HPDE6-E6E7 (cell line): Measurements from ENCODE around the gene HLCS.
A peak's percentile ranks its signal among the peaks of the same experiment; 100 is the strongest.

Source experiments
- DNase-seq: peaks from one replicate; pipeline ENCODE4 v3.0.0; 2011; ENCODE audit warnings: missing footprints; ENCODE audit errors: extremely low spot score

Gene HLCS

DNA sequence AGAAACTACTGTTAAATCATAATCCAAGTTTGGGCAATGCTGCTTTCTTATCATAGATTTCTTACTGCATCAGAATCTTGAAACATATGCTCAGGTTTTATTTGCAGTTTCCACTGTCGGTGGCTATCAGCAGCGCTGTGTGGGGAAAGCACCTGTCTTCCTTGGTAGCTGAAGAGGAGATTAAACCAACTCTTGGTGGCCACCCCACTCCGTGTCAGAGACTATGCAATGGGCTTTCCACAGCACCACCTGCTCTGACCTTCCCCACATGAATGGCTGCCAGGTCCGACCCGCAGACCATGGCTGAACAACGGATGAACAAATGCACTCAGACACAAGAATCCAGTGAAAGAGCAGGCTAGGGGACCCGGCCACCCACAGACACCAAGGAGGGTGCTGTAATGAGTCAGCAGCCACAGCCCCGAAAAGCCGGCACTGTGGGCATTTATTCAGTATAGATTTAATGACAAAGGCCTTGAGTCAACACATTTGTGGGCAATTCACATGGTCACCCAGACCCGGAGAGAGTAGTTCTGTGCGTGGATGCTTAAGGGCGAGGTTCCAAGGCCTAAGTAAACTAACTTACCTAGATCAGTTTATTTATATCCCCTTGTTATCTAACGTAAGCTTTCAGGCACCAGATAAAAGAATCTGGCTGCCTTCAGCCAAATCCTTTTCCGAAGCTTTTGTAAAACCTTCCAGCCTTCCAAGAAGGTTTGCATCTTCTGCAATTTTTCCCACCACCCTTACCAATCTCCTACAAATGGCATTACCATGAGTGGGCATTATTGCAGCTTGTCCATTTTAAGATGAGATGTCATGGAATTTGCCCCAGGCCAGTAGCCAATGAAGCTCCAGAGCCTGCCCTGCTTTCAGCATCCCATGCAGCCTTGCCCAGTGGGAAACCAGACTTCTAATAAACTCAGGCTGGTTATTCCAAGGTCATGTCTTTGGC, 82.7 kb downstream of the HLCS start:
- DNase-seq: no peak

GRCh38 chr21:36882776-36883175, 83.7 kb downstream of the HLCS start:
- no peak for DNase-seq

DNA sequence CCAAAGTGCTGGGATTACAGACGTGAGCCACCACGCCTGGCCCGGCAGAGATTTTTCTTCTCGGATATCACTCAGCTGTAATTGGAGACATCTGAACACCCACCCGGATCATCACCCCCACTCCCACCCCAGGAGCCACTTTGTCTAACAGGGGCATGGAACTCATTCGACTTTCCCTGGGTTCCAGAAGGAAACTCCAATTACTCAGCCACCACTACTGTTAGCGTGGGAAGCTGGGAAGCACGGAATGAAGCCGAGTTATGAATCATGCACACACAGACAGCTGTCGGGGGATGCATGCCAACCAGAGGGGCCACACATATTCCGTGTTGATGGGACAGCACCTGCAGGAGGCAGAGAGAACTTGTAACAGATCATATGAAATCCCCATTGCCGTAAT, 85.2 kb downstream of the HLCS start:
- DNase-seq: no peak

DNA sequence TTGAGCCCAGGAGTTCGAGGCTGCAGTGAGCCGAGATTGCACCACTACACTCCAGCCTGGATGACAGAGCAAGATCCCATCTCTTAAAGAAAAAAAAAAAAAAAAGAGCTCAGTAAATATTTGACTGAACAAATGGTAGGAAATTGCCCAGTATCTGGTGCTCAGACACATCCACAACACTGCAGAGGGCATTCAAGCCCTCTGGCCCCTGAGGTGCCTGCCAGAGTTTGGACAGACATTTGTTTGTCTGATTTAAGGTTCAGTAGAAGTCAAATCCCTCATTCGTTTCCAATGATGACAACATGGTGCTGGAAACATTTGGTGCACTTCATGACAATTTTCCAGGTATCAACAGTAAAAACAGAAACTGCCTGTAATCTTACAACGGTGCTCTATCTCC, 86.6 kb downstream of the HLCS start:
- DNase-seq: no peak

GRCh38 chr21:36877741-36878140, 88.7 kb downstream of the HLCS start:
- DNase-seq: no peak

GRCh38 chr21:36874665-36875064, 91.8 kb downstream of the HLCS start:
- no peak for DNase-seq

- no peak for DNase-seq
Observed at GRCh38 chr21:36873513-36873912, 93.0 kb downstream of the HLCS start.

DNA sequence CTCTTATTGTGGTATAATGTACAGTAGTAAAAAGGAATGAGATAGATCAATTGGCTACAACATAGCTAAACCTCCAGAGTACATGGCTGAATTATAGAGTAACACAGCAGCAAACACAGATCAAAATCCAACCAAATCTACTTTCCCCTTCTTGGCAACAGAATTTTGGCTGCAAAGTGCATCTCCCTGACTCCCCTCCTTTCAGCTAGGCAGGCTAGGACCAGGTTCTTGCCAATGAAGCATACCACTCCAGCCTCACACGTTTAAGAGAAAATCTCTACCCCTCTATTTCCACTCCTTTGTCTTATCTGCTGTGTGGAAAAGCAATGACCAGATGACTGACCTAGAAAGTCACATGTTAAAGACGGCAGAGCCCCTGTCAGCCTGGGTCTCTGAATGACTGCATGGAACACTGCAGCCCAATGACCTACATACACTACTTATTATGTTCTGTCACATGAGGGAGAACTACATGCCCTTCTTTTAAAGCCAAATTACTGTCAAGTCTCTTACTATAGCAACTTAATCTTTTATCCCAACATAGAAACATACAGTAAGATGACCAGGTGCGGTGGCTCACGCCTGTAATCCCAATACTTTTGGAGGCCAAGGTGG, 99.1 kb downstream of the HLCS start:
- no peak for DNase-seq

DNA sequence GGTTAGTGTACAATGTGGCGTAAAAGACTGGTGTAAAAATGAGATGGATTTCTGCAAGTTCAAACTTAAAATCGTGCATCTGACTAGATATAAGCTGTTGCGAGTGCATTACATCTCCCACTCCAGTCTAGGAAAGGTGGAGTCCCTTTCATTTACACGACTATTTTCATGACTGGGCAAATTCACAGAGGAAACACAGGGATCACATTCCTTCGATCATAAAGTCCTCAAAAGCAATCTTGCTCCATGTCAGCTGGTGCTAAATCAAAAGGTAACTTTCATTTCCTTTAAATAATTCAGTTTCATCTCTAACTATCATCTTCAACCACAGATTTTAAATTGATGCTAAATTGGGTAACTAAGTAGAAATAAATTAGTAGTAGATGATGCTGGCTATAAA, 100.0 kb downstream of the HLCS start:
- DNase-seq: no peak

DNA sequence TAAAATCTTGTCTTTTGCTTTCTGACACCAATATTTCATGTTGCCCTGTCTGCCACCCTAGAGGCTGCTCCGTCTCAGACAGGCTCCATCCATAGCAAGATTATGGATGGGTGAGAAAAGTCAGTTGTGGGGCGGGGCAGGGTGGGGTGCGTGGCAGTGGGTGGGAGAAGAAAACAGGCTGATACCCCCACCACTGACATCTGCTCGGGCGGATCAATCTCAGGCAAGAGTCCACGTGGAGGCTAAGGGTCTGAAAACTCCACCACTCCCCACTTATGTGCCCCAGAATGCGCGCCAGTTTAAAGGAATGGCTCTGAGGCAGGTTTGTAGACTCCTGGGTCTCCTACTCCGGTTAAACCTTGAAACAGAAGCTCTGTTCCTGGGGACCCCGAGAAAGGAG, 101.5 kb downstream of the HLCS start:
- DNase-seq: no peak

DNA sequence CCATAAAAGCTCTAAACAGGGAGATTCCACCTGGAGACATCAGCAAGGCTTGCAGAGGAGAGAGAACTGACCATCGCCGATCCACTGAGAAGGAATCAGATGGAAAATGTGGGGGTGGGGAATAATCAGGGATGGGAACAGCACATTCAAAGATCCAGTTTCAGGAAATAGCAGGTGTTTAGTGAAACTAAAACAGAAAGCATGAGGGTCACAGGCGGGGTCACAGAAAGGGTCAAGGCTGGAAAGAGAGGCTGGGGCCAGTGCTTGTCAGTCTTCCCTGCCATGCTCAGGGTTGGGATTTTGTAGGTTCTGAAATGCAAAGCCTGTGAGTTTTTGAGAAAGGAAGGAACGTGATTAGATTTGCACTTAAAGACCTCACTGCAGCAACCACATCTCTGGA, 103.2 kb downstream of the HLCS start:
- no peak for DNase-seq

- DNase-seq: no peak
Observed at GRCh38 chr21:36861595-36862323, 104.7 kb downstream of the HLCS start.

GRCh38 chr21:36860736-36861594, 105.5 kb downstream of the HLCS start:
- DNase-seq: peak; percentile 43

GRCh38 chr21:36859744-36860501, 106.5 kb downstream of the HLCS start:
- peak; percentile 66 for DNase-seq

GRCh38 chr21:36858320-36858957, 108.0 kb downstream of the HLCS start:
- no peak for DNase-seq

- DNase-seq: no peak
Observed at GRCh38 chr21:36856643-36857042, 109.8 kb downstream of the HLCS start.

DNA sequence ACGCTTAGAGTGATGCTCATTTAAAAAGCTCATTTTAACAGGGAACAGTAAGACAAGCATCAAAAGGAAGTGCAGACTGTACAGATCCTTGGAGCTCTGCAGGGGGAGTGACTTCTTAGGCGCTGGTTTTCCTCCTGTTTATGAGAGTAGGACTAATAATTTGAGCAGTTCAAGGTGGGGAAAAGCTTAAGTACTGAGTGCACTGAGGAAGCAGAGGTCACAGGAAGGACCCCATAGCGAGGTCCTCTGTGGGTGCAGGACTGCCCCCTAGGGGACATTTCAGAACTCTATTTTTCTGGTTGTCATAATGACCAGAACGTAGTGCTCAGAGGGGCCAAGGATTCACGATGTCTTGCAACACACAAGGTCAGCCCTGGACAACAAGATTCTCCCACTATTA, 112.1 kb downstream of the HLCS start:
- DNase-seq: no peak

DNA sequence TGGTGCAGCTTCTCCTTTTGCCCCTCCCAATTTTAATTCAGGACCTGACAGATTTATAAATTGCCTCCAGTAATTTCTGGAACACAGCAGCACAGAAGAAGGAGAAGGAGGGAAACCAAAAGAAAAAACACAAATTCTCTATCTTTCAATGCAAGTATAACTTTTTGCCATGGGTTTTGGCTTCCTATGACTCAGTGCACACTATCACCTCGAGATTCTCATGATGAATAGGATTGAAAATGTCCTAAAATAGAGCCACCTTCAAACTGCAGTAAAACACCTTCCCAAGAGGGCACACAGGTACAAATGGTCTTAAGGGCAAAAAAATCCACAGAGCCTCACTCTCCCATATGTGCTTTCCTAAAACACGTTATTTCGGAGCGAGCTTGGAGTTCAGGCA, 113.6 kb downstream of the HLCS start:
- no peak for DNase-seq

DNA sequence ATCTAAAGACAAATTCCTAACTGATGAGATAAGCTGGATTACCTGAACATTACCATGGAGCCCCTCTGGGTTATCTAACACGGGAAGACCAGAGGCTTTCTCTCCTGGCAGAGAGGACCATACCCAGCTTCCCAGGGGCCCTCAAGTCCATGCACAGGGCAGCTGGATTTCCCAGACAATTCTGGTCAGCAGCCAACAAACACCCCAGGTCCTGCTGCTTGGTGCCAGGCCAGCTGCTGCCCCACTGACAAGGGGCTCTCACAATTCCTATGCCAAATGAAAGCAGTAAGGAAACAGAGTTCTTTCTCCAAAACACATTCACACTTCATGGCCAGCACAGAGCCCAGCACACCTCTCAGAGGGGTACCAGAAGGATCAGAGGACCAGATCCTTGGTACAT, 114.2 kb downstream of the HLCS start:
- DNase-seq: no peak

- no peak for DNase-seq
Observed at GRCh38 chr21:36851121-36851520, 115.3 kb downstream of the HLCS start.
